GM23338 (cell line): Measurements from ENCODE around the gene MEGF11. TPM values are rescaled to one million over a fixed set of nuclear protein-coding genes. Genes with fewer than 3 reads are reported as not detected.

ENCODE experiments used
- ATAC-seq: fragments of 200-7000 bp; cut with Tn5 transposase; 3 replicates; pipeline ENCODE4 v1.9.1; 2020
- DNase-seq: peaks from one replicate; pipeline ENCODE4 v3.0.0-alpha.2; 2015; ENCODE audit warnings: low spot score
- H2AFZ ChIP-seq: fragments of 200-600 bp; sonication (generic); 2 replicates; pipeline ENCODE4 v1.8.0; 2016; ENCODE audit warnings: antibody characterized with exemption, mild to moderate bottlenecking, moderate library complexity
- H3F3A ChIP-seq: fragments of 200-600 bp; sonication (generic); replicated peaks from 2 replicates; pipeline ENCODE4 v1.8.0; 2017; ENCODE audit warnings: antibody characterized with exemption, mixed run types, low read depth
- H3K27ac ChIP-seq: fragments of 200-600 bp; sonication (generic); 2 replicates; pipeline ENCODE4 v1.6.1; 2016; ENCODE audit warnings: low read depth
- H3K27me3 ChIP-seq: fragments of 200-600 bp; sonication (generic); 2 replicates; pipeline ENCODE4 v1.8.0; 2016; ENCODE audit warnings: mild to moderate bottlenecking, mixed run types, moderate library complexity; ENCODE audit not compliant: insufficient read depth
- H3K36me3 ChIP-seq: fragments of 200-600 bp; sonication (generic); 2 replicates; pipeline ENCODE4 v1.8.0; 2016; ENCODE audit warnings: mild to moderate bottlenecking; ENCODE audit not compliant: insufficient read depth
- H3K4me1 ChIP-seq: fragments of 200-600 bp; sonication (generic); 2 replicates; pipeline ENCODE4 v1.8.0; 2016; ENCODE audit warnings: mild to moderate bottlenecking, moderate library complexity; ENCODE audit not compliant: insufficient read depth
- H3K4me2 ChIP-seq: fragments of 200-600 bp; sonication (generic); 2 replicates; pipeline ENCODE4 v1.7.1; 2017; ENCODE audit warnings: mixed run types
- H3K4me3 ChIP-seq: fragments of 200-600 bp; sonication (generic); 2 replicates; pipeline ENCODE4 v1.6.1; 2016; ENCODE audit warnings: mixed run types
- H3K79me2 ChIP-seq: fragments of 200-600 bp; sonication (generic); replicated peaks from 2 replicates; pipeline ENCODE4 v1.8.0; 2017; ENCODE audit warnings: mild to moderate bottlenecking; ENCODE audit not compliant: insufficient read depth
- H3K9me2 ChIP-seq: fragments of 200-600 bp; sonication (generic); 2 replicates; pipeline ENCODE4 v1.8.0; 2017; ENCODE audit not compliant: insufficient read depth
- H4K20me1 ChIP-seq: fragments of 200-600 bp; sonication (generic); replicated peaks from 2 replicates; pipeline ENCODE4 v1.8.0; 2017; ENCODE audit warnings: mild to moderate bottlenecking; ENCODE audit not compliant: insufficient read depth
- H3K27ac Mint-ChIP-seq: 2 replicates; pipeline ENCODE4 v1.8.0; 2020; ENCODE audit warnings: inconsistent platforms, mild to moderate bottlenecking, moderate library complexity, mixed read lengths
- H3K27me3 Mint-ChIP-seq: 3 replicates; pipeline ENCODE4 v1.8.0; 2022; ENCODE audit warnings: low read depth, mild to moderate bottlenecking, moderate library complexity, mixed read lengths, inconsistent platforms; ENCODE audit not compliant: insufficient read depth, poor library complexity
- H3K36me3 Mint-ChIP-seq: 3 replicates; pipeline ENCODE4 v1.8.0; 2021; ENCODE audit warnings: low read depth, mild to moderate bottlenecking, inconsistent platforms, moderate library complexity, mixed read lengths
- H3K4me1 Mint-ChIP-seq: 3 replicates; pipeline ENCODE4 v1.8.0; 2020; ENCODE audit warnings: mild to moderate bottlenecking, inconsistent platforms, mixed read lengths
- H3K4me3 Mint-ChIP-seq: 3 replicates; pipeline ENCODE4 v1.8.0; 2021; ENCODE audit warnings: moderate library complexity, mild to moderate bottlenecking, inconsistent platforms, mixed read lengths
- H3K9me3 Mint-ChIP-seq: 3 replicates; pipeline ENCODE4 v1.8.0; 2020; ENCODE audit warnings: moderate library complexity, mild to moderate bottlenecking, inconsistent platforms, mixed read lengths
- EZH2 ChIP-seq: fragments of 200-600 bp; sonication (generic); IDR thresholded peaks from one replicate; pipeline ENCODE4 v1.8.0; 2017; ENCODE audit warnings: antibody characterized with exemption, mild to moderate bottlenecking, low read depth; ENCODE audit not compliant: unreplicated experiment
- EZH2phosphoT487 ChIP-seq: fragments of 200-600 bp; sonication (generic); IDR thresholded peaks from one replicate; pipeline ENCODE4 v1.8.1; 2018; ENCODE audit warnings: antibody characterized with exemption; ENCODE audit not compliant: unreplicated experiment
- JUNB ChIP-seq: IDR thresholded peaks from one replicate; pipeline ENCODE4 v1.6.1; 2016; ENCODE audit warnings: antibody characterized with exemption; ENCODE audit not compliant: unreplicated experiment
- NANOG ChIP-seq: IDR thresholded peaks from 2 replicates; pipeline ENCODE4 v1.6.1; 2016; ENCODE audit warnings: antibody characterized with exemption, borderline replicate concordance
- POLR2AphosphoS5 ChIP-seq: IDR thresholded peaks from 2 replicates; pipeline ENCODE4 v1.6.1; 2016; ENCODE audit warnings: antibody characterized with exemption, low read depth
- STAT1 ChIP-seq: IDR thresholded peaks from one replicate; pipeline ENCODE4 v1.6.1; 2016; ENCODE audit warnings: antibody characterized with exemption; ENCODE audit not compliant: unreplicated experiment
- ZNF114 ChIP-seq: fragments of 250-450 bp; sonication (Bioruptor Pico); IDR thresholded peaks from 2 replicates; pipeline ENCODE4 v1.5.0; 2020; ENCODE audit warnings: mild to moderate bottlenecking, moderate library complexity
- ZNF331 ChIP-seq: fragments of 250-450 bp; sonication (Bioruptor Pico); IDR thresholded peaks from 2 replicates; pipeline ENCODE4 v1.5.0; 2020; ENCODE audit warnings: low read depth, mild to moderate bottlenecking, moderate library complexity
- polyA plus RNA-seq: library from polyadenylated mRNA; unstranded; fragments of >200 nt; fragmentation: Nextera tagmentation; extraction: Ambion mirVana; gene quantifications from 2 replicates; pipeline ENCODE4 v1.2.1, GENCODE V29; 2016
- total RNA-seq: library from RNA; depleted of rRNA; stranded (reverse); fragments of >200 nt; shearing (Covaris generic); gene quantifications from 2 replicates; pipeline ENCODE4 v1.2.3, GENCODE V29; 2014
- TF ChIP-seq, protein P1 (sequence below): IDR thresholded peaks from one replicate; pipeline ENCODE4 v1.6.1; 2018; ENCODE audit warnings: antibody characterized with exemption; ENCODE audit not compliant: unreplicated experiment
- TF ChIP-seq, protein P2 (sequence below), 2 experiments: fragments of 200-600 bp in 1 of 2; sonication (generic) in 1 of 2; conservative IDR thresholded peaks; 2 replicates each; pipeline versions ENCODE4 v1.5.1 to v1.6.1; 2016 to 2017; ENCODE audit warnings: antibody characterized with exemption in 2 of 2, low read depth in 2 of 2, mild to moderate bottlenecking in 2 of 2, moderate library complexity in 1 of 2
- TF ChIP-seq, protein P3 (sequence below): IDR thresholded peaks from 2 replicates; pipeline ENCODE4 v1.6.1; 2016; ENCODE audit warnings: antibody characterized with exemption

The MEGF11 gene
- total and polyA plus RNA-seq, 2 experiments from 2014 or later, result 1.3 to 1.9 TPM

DNA sequence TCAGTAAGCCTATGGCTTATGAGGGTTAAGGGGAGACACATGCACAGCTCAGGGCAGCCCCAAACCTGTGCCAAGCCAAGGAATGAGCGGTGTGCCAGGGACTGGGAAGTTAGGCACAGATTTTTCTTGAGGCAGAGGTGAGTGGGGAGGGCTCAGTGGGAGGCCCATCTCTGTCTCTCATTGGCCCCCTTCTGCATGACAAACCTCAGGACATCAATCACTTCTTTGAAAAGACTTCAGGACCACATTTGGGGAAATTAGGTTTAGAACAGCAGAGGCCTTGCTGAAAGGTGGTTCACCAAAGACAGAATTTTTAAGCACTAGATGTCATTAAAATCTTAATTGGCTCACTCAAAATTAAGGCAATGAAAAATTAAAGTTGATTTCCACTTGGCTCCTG lies 327.1 kb downstream of the MEGF11 start:
- Histone ChIP-seq H3K27me3 (no peaks in the 10 kb centered on the region), H3K79me2 (no peaks in the 10 kb centered on the region), H3K36me3 (no peaks in the 10 kb centered on the region), H3K27ac (no peak overlapping the region), H2AFZ (no peak overlapping the region), H3K4me1 (no peaks in the 10 kb centered on the region), H4K20me1 (no peaks in the 10 kb centered on the region), H3F3A (no peaks in the 10 kb centered on the region), H3K9me2 (no peaks in the 10 kb centered on the region), H3K4me2 (no peak overlapping the region), H3K4me3 (no peak overlapping the region)
- peaks cover 18% of the 10 kb centered on the region for H3K4me1 Mint-ChIP-seq
- TF ChIP-seq, protein P1, sequence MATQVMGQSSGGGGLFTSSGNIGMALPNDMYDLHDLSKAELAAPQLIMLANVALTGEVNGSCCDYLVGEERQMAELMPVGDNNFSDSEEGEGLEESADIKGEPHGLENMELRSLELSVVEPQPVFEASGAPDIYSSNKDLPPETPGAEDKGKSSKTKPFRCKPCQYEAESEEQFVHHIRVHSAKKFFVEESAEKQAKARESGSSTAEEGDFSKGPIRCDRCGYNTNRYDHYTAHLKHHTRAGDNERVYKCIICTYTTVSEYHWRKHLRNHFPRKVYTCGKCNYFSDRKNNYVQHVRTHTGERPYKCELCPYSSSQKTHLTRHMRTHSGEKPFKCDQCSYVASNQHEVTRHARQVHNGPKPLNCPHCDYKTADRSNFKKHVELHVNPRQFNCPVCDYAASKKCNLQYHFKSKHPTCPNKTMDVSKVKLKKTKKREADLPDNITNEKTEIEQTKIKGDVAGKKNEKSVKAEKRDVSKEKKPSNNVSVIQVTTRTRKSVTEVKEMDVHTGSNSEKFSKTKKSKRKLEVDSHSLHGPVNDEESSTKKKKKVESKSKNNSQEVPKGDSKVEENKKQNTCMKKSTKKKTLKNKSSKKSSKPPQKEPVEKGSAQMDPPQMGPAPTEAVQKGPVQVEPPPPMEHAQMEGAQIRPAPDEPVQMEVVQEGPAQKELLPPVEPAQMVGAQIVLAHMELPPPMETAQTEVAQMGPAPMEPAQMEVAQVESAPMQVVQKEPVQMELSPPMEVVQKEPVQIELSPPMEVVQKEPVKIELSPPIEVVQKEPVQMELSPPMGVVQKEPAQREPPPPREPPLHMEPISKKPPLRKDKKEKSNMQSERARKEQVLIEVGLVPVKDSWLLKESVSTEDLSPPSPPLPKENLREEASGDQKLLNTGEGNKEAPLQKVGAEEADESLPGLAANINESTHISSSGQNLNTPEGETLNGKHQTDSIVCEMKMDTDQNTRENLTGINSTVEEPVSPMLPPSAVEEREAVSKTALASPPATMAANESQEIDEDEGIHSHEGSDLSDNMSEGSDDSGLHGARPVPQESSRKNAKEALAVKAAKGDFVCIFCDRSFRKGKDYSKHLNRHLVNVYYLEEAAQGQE, result no peak
- TF ChIP-seq JUNB (no peak), ZNF331 (no peak), NANOG (no peak), EZH2 (no peak), ZNF114 (CRISPR knock-in tag) (no peak), STAT1 (no peak), POLR2AphosphoS5 (no peak)
- TF ChIP-seq, protein P2, sequence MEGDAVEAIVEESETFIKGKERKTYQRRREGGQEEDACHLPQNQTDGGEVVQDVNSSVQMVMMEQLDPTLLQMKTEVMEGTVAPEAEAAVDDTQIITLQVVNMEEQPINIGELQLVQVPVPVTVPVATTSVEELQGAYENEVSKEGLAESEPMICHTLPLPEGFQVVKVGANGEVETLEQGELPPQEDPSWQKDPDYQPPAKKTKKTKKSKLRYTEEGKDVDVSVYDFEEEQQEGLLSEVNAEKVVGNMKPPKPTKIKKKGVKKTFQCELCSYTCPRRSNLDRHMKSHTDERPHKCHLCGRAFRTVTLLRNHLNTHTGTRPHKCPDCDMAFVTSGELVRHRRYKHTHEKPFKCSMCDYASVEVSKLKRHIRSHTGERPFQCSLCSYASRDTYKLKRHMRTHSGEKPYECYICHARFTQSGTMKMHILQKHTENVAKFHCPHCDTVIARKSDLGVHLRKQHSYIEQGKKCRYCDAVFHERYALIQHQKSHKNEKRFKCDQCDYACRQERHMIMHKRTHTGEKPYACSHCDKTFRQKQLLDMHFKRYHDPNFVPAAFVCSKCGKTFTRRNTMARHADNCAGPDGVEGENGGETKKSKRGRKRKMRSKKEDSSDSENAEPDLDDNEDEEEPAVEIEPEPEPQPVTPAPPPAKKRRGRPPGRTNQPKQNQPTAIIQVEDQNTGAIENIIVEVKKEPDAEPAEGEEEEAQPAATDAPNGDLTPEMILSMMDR (conservative IDR thresholded peaks at IDR 0.05; ENCODE audit: low read depth in 2 of 2), result no peak
- H3K27me3 Mint-ChIP-seq, result peaks cover 5% of the 10 kb centered on the region
- H3K9me3 Mint-ChIP-seq, result no peaks in the 10 kb centered on the region
- no peak overlapping the region for H3K4me3 Mint-ChIP-seq
- DNase-seq (no peak), ATAC-seq (no peak)
- H3K27ac Mint-ChIP-seq, result no peak overlapping the region
- H3K36me3 Mint-ChIP-seq, result no peaks in the 10 kb centered on the region

DNA sequence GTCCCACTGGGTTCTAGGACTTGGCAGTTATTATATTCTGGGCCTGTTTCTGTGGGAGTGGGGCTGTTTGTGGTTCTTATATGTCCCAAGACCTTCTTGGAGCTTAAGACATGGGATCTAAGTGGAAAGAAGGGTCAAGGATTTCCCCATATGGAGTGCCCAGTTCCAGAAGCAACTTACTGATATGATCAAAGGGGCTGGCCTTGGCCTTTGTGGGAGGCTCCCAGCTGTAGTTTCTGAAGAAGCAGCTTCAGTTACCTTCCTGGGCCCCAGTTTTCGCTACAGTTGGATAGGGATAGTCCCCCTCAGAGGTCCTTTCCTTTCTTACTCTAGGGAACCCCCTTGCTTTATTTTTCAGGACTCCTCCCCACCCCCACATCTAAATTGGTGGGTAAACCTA lies 328.2 kb downstream of the MEGF11 start:
- Mint-ChIP-seq H3K4me1 (peaks cover 14% of the 10 kb centered on the region), H3K27ac (no peak overlapping the region), H3K36me3 (no peaks in the 10 kb centered on the region), H3K9me3 (no peaks in the 10 kb centered on the region), H3K27me3 (peaks cover 4% of the 10 kb centered on the region), H3K4me3 (no peak overlapping the region)
- Histone ChIP-seq H3K4me2 (no peak overlapping the region), H3K4me3 (no peak overlapping the region), H3F3A (no peaks in the 10 kb centered on the region), H3K9me2 (no peaks in the 10 kb centered on the region), H3K79me2 (no peaks in the 10 kb centered on the region), H3K36me3 (no peaks in the 10 kb centered on the region), H4K20me1 (no peaks in the 10 kb centered on the region), H2AFZ (no peak overlapping the region), H3K27me3 (no peaks in the 10 kb centered on the region), H3K4me1 (no peaks in the 10 kb centered on the region), H3K27ac (no peak overlapping the region)
- DNase-seq (no peak), ATAC-seq (no peak)
- no peak for TF ChIP-seq ZNF114 (CRISPR knock-in tag)
- TF ChIP-seq, protein P1, result no peak
- TF ChIP-seq, protein P2 (conservative IDR thresholded peaks at IDR 0.05; ENCODE audit: low read depth in 2 of 2), result no peak
- TF ChIP-seq EZH2, result no peak
- no peak for TF ChIP-seq NANOG
- TF ChIP-seq POLR2AphosphoS5, result no peak
- TF ChIP-seq EZH2phosphoT487, result no peak
- TF ChIP-seq, protein P3, sequence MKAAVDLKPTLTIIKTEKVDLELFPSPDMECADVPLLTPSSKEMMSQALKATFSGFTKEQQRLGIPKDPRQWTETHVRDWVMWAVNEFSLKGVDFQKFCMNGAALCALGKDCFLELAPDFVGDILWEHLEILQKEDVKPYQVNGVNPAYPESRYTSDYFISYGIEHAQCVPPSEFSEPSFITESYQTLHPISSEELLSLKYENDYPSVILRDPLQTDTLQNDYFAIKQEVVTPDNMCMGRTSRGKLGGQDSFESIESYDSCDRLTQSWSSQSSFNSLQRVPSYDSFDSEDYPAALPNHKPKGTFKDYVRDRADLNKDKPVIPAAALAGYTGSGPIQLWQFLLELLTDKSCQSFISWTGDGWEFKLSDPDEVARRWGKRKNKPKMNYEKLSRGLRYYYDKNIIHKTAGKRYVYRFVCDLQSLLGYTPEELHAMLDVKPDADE, result no peak
